ENCODE measurements around the gene ALG5.

The ALG5 gene

DNA sequence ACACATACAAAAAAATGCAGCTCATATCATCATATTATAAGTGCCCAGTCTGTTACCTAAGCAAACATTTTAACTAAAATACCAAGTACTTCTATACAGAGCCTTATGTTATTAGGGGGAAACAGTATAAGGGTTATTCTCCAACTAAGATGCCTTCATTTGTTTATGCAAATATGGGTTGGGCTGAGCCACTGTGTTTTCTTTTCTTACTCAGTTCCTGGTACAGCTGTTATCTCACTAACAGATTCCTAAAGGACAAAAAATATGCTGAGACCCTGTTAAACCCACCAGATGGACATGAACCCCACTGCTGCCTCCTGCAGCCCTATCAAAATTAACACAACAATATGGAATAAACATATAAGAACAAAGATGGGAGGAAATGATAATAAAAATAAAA is 44.6 kb downstream of the ALG5 start:
- Histone ChIP-seq H3K36me3 (ENCODE audit: insufficient read depth, low read length) (peaks cover 68% of the 10 kb centered on the region), H3K4me3 (ENCODE audit: low read depth in 1 of 2, low read length in 2 of 2) (no peak overlapping the region), H3K27ac (ENCODE audit: low read length) (no peak overlapping the region), H3K4me2 (ENCODE audit: insufficient read depth, low read length) (no peak overlapping the region), H3K4me1 (ENCODE audit: insufficient read depth, low read length) (no peaks in the 10 kb centered on the region), H4K20me1 (ENCODE audit: insufficient read depth, low read length) (no peaks in the 10 kb centered on the region), H3K9me3 (ENCODE audit: insufficient read depth, low read length, severe bottlenecking) (no peaks in the 10 kb centered on the region), H3K9ac (ENCODE audit: low read depth, low read length) (no peak overlapping the region), H2AFZ (ENCODE audit: low read depth, low read length) (no peak overlapping the region), H3K79me2 (ENCODE audit: insufficient read depth, low read length) (no peaks in the 10 kb centered on the region), H3K27me3 (ENCODE audit: insufficient read depth, low read length, poor library complexity) (no peaks in the 10 kb centered on the region)
- TF ChIP-seq EZH2 (IDR thresholded peaks at IDR 0.05; ENCODE audit: borderline replicate concordance, low read depth, low read length, severe bottlenecking) (no peak), CTCF (IDR thresholded peaks at IDR 0.05; ENCODE audit: borderline replicate concordance, extremely low read depth, low read length, poor library complexity, severe bottlenecking) (no peak)
- DNase-seq, result no peak
- ATAC-seq (ENCODE audit: insufficient read depth, low read depth), result no peak

- H3K27ac ChIP-seq (ENCODE audit: low read length), result no peak overlapping the region
- H4K20me1 ChIP-seq (ENCODE audit: insufficient read depth, low read length), result no peaks in the 10 kb centered on the region
- H3K9ac ChIP-seq (ENCODE audit: low read depth, low read length), result no peak overlapping the region
- H2AFZ ChIP-seq (ENCODE audit: low read depth, low read length), result no peak overlapping the region
- peaks cover 67% of the 10 kb centered on the region for H3K36me3 ChIP-seq (ENCODE audit: insufficient read depth, low read length)
- H3K4me3 ChIP-seq (ENCODE audit: low read depth in 1 of 2, low read length in 2 of 2), result no peak overlapping the region
- H3K4me1 ChIP-seq (ENCODE audit: insufficient read depth, low read length), result no peaks in the 10 kb centered on the region
- no peak for TF ChIP-seq EZH2 (IDR thresholded peaks at IDR 0.05; ENCODE audit: borderline replicate concordance, low read depth, low read length, severe bottlenecking)
- TF ChIP-seq CTCF (IDR thresholded peaks at IDR 0.05; ENCODE audit: borderline replicate concordance, extremely low read depth, low read length, poor library complexity, severe bottlenecking), result no peak
- H3K9me3 ChIP-seq (ENCODE audit: insufficient read depth, low read length, severe bottlenecking), result no peaks in the 10 kb centered on the region
- H3K79me2 ChIP-seq (ENCODE audit: insufficient read depth, low read length), result no peaks in the 10 kb centered on the region
- DNase-seq (no peak), ATAC-seq (ENCODE audit: insufficient read depth, low read depth) (no peak)
- H3K27me3 ChIP-seq (ENCODE audit: insufficient read depth, low read length, poor library complexity), result no peaks in the 10 kb centered on the region
- H3K4me2 ChIP-seq (ENCODE audit: insufficient read depth, low read length), result no peak overlapping the region
These were observed 48.2 kb downstream of the ALG5 start for GRCh38 chr13:36950920-36951319.

- Histone ChIP-seq H2AFZ (ENCODE audit: low read depth, low read length) (no peak overlapping the region), H3K79me2 (ENCODE audit: insufficient read depth, low read length) (no peaks in the 10 kb centered on the region), H3K4me3 (ENCODE audit: low read depth in 1 of 2, low read length in 2 of 2) (no peak overlapping the region), H3K4me1 (ENCODE audit: insufficient read depth, low read length) (no peaks in the 10 kb centered on the region), H3K9ac (ENCODE audit: low read depth, low read length) (no peak overlapping the region), H3K27ac (ENCODE audit: low read length) (no peak overlapping the region), H3K36me3 (ENCODE audit: insufficient read depth, low read length) (peaks cover 64% of the 10 kb centered on the region), H3K4me2 (ENCODE audit: insufficient read depth, low read length) (no peak overlapping the region), H4K20me1 (ENCODE audit: insufficient read depth, low read length) (no peaks in the 10 kb centered on the region), H3K27me3 (ENCODE audit: insufficient read depth, low read length, poor library complexity) (no peaks in the 10 kb centered on the region), H3K9me3 (ENCODE audit: insufficient read depth, low read length, severe bottlenecking) (no peaks in the 10 kb centered on the region)
- ATAC-seq (ENCODE audit: insufficient read depth, low read depth), result no peak
- no peak for DNase-seq
- no peak for TF ChIP-seq CTCF (IDR thresholded peaks at IDR 0.05; ENCODE audit: borderline replicate concordance, extremely low read depth, low read length, poor library complexity, severe bottlenecking)
- TF ChIP-seq EZH2 (IDR thresholded peaks at IDR 0.05; ENCODE audit: borderline replicate concordance, low read depth, low read length, severe bottlenecking), result no peak
These were observed 48.8 kb downstream of the ALG5 start for GRCh38 chr13:36950330-36950729.

GRCh38 chr13:36945078-36945477 is 54.1 kb downstream of the ALG5 start:
- TF ChIP-seq CTCF (IDR thresholded peaks at IDR 0.05; ENCODE audit: borderline replicate concordance, extremely low read depth, low read length, poor library complexity, severe bottlenecking), result no peak
- no peak for TF ChIP-seq EZH2 (IDR thresholded peaks at IDR 0.05; ENCODE audit: borderline replicate concordance, low read depth, low read length, severe bottlenecking)
- H3K27ac ChIP-seq (ENCODE audit: low read length), result no peak overlapping the region
- no peak for ATAC-seq (ENCODE audit: insufficient read depth, low read depth)

More at GRCh38 chr13:36945078-36945477, 54.1 kb downstream of the ALG5 start:
- Histone ChIP-seq H3K27me3 (ENCODE audit: insufficient read depth, low read length, poor library complexity) (no peaks in the 10 kb centered on the region), H2AFZ (ENCODE audit: low read depth, low read length) (no peak overlapping the region), H3K9me3 (ENCODE audit: insufficient read depth, low read length, severe bottlenecking) (no peaks in the 10 kb centered on the region), H3K79me2 (ENCODE audit: insufficient read depth, low read length) (no peaks in the 10 kb centered on the region), H3K9ac (ENCODE audit: low read depth, low read length) (no peak overlapping the region), H3K4me3 (ENCODE audit: low read depth in 1 of 2, low read length in 2 of 2) (no peak overlapping the region), H4K20me1 (ENCODE audit: insufficient read depth, low read length) (no peaks in the 10 kb centered on the region), H3K4me2 (ENCODE audit: insufficient read depth, low read length) (no peak overlapping the region), H3K36me3 (ENCODE audit: insufficient read depth, low read length) (peaks cover 21% of the 10 kb centered on the region; the same call in 1 of the 2 replicates), H3K4me1 (ENCODE audit: insufficient read depth, low read length) (no peaks in the 10 kb centered on the region)
- DNase-seq, result no peak
